Measurements from ENCODE around the gene PLAAT1.

PLAAT1 gene

DNA sequence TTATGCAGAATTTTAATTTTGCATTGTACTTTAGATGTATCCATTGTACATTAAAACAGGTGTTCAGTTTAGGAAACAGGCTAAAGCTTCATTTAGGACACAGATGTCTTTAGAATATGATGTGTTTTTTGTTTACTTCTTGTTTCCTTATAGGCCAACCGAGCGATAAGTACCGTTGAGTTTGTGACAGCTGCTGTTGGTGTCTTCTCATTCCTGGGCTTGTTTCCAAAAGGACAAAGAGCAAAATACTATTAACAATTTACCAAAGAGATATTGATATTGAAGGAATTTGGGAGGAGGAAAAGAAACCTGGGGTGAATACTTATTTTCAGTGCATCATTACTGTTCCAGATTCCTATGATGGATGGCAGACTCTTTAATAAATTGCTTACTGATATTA is 29.4 kb downstream of the PLAAT1 start:
- no peak for TF ChIP-seq CTCF (IDR thresholded peaks at IDR 0.05; ENCODE audit: control extremely low read depth, extremely low read depth, low read depth, missing control alignments)
- CTCF ChIA-PET = no interaction called here
- POLR2A ChIA-PET = no interaction called here
- no peak for DNase-seq (ENCODE audit: extremely low spot score)

DNA sequence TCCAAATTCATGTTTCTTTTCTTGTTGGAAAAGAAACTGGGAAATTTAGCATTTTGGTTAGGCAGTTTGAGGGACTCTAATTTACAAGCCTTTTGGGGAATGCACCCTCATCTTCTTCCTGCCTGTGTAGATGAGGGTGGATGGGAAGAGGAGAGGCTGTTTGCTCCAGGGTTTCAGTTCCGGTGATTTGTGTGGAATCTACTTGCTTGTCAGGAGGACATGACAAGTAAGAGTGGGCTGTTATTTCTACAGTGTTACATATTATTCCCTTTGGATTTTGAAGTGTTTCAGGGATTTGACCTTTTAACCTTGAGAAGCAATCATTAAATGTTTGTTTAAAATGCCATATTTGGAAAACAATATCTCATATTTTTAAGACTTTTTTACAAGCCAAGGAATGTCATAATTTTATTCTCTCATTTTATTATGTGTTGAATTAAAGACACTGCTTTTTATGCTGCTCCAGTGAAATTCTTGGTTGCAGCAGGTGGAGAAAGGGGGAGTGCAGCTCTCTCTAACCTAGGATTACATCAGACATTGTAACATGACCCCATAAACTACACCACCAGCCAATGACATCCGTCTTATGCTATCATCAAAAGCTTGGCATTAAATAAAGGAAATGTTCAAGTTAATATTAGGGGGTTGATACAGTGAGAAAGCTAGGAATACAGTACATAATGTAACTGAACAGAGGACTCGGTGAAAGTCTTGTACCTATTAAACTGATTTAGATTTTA is 30.2 kb downstream of the PLAAT1 start:
- ChIA-PET POLR2A (no interaction called here), CTCF (no interaction called here)
- TF ChIP-seq CTCF (IDR thresholded peaks at IDR 0.05; ENCODE audit: control extremely low read depth, extremely low read depth, low read depth, missing control alignments) = no peak
- no peak for DNase-seq (ENCODE audit: extremely low spot score)

GRCh38 chr3:193292386-193292785 is 51.4 kb downstream of the PLAAT1 start:
- CTCF ChIA-PET = no interaction called here
- DNase-seq (ENCODE audit: extremely low spot score) = no peak
- POLR2A ChIA-PET = no interaction called here
- no peak for TF ChIP-seq CTCF (IDR thresholded peaks at IDR 0.05; ENCODE audit: control extremely low read depth, extremely low read depth, low read depth, missing control alignments)

DNA sequence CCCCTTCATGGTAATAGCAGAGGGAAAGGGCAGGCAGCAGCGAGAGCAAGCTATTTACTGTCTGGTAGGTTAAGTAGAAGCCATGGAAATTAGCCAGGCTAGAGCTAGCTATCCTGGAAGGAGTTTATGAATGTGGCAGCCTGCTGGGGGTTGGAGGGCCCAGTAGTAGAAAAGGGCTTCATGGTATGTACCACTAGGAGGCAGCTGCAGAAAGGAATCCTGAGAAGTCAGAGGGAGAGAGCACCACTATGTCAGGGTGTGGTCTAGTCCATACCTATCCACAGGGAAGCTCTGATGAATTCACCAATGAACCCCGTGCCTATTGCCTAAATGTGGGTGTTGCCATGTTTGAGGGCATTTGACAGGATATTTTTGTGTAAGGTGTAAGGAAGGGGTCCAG is 55.0 kb downstream of the PLAAT1 start:
- ChIA-PET CTCF (no interaction called here), POLR2A (no interaction called here)
- no peak for DNase-seq (ENCODE audit: extremely low spot score)
- TF ChIP-seq CTCF (IDR thresholded peaks at IDR 0.05; ENCODE audit: control extremely low read depth, extremely low read depth, low read depth, missing control alignments) = no peak

DNA sequence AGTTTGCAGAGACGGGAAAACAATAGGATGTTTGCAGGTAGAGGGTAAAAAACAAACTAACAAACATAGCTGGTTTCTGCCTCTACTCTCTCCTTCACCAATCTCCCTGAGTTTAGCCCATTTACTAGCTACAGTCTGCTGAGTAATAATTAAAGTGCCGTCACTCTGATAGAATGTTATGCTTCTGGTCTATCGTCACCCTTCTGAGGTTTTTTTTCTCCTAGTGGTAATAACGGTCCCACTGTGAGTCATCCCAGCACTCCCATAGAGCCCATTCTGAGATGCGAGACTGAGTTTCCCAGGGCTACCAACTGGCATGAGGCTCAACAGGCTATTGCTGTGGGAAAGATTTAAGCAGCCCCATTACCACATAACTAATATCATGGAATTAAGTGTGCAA is 56.4 kb downstream of the PLAAT1 start:
- no peak for TF ChIP-seq CTCF (IDR thresholded peaks at IDR 0.05; ENCODE audit: control extremely low read depth, extremely low read depth, low read depth, missing control alignments)
- DNase-seq (ENCODE audit: extremely low spot score) = no peak
- POLR2A ChIA-PET = no interaction called here
- CTCF ChIA-PET = interaction anchor here (1.6 to 2.1 kb wide), 2 partner anchors 10 to 12 kb away, joined by 4 to 10 read pairs; no protein-coding TSS in a partner anchor

DNA sequence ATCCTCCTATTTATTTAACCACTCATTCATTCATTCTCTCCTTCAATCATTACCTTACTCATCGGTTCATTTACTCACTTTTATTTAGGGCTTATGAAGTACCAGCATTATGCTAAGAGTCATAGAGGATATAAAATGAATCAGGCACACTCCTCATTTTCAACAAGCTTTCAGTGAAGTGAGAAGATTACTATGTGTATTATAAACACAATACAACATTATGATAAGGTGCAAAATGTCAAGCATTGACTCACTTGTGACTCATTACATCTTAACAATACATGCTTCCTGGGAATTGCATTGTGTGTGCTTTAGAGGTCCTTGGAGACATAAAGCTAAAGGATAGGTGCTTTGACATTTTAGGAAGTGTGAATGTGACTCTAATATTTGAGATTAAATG is 60.4 kb downstream of the PLAAT1 start:
- no peak for TF ChIP-seq CTCF (IDR thresholded peaks at IDR 0.05; ENCODE audit: control extremely low read depth, extremely low read depth, low read depth, missing control alignments)
- no peak for DNase-seq (ENCODE audit: extremely low spot score)
- ChIA-PET POLR2A (no interaction called here), CTCF (interaction anchor here (0.8 to 2.0 kb wide), 2 partner anchors 8 to 20 kb away, joined by 3 to 5 read pairs; no protein-coding TSS in a partner anchor)
